GM12864 (cell line): ENCODE data around the gene NPLOC4.

Experiments
- DNase-seq: peaks from one replicate; pipeline ENCODE4 v3.0.0-alpha.2; 2011; ENCODE audit warnings: low read depth
- H3K4me3 ChIP-seq: 2 replicates; pipeline ENCODE4 v1.5.1; 2011; ENCODE audit warnings: mild to moderate bottlenecking, low read depth, low read length, control low read depth
- CTCF ChIP-seq: IDR thresholded peaks from 2 replicates; pipeline ENCODE4 v1.5.1; 2011; ENCODE audit warnings: low read depth, mild to moderate bottlenecking, moderate library complexity, low read length, control low read depth, inconsistent platforms; ENCODE audit errors: missing control alignments

The NPLOC4 gene

GRCh38 chr17:81652906-81653771, 16.2 kb upstream of the NPLOC4 start:
- no peak for TF ChIP-seq CTCF
- DNase-seq, result no peak
- peak overlapping the region; percentile 25 for H3K4me3 ChIP-seq

DNA sequence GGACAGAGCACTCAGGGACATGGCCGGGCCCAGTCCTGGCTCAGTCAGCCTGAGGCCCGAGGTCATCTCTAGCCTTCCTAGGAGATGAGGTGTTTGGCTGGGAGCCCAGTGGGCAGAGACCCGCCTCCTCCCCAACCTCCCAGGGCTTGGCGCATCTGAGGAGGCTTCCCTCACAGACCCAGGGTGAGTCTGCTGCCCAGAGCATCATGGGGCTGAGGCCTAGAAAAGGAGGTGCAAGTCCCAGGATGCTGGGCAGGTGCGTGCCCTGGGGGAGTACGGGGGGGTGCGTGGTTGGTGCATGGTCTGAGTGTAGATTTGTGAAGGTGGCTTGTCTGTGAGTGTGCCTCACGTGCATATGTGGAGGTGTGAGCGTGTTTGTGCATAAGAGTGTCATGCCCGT, 14.8 kb upstream of the NPLOC4 start:
- DNase-seq, result no peak
- H3K4me3 ChIP-seq, result no peak overlapping the region
- no peak for TF ChIP-seq CTCF

DNA sequence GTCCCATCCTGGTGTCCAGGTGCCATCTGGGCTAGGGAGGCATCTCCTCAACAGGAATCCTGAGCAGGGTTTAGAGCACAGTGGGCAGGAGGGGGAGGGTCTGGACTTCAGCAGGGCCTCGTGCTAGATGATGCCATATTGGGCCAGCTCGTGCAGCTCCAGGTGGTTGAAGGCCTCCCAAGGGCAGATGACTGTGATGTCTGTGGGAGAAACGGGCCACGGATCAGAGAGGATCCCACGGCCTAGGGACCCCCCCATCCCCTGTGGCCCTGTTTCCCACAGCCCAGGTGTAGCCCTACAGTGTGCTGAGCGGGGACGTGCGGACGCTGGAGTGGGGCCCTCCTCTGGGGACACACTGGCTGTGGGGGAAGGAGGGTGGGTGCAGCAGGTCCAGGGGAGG, 14.0 kb upstream of the NPLOC4 start:
- TF ChIP-seq CTCF, result no peak
- DNase-seq, result no peak
- H3K4me3 ChIP-seq, result no peak overlapping the region

- no peak overlapping the region for H3K4me3 ChIP-seq
- no peak for TF ChIP-seq CTCF
- DNase-seq, result no peak
Observed at GRCh38 chr17:81648707-81649085, 11.8 kb upstream of the NPLOC4 start.

DNA sequence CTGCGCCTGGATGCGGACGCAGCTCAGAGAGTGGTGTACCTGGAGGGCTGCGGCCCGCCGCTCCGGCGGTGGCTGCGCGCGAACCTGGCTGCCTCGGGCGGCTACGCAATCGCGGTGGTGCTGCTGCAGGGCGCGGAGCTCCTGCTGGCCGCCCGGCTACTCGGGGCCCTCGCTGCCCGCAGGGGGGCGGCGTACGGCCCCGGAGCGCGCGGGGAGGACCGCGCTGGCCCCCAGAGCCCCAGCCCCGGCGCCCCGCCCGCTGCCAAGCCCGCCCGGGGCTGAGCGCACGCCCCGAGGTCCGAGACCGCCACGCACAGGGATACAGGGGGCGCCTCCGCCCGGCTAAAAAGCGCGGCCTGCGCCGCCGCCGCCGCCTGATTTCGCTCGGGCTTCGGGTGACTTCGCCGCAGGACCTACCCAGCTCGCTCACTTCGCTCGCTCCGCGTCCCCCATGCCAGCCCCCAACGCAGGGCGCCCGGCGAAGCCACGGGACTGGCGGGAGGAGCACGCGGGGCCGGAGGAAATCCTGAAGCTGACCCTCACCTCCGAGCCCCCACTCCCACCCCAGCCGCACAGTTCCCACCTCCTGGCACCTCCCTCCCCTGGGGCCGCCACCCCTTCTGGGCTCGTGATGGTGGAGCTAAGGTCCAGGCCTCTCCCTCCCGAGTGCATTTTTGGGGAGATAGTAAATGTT, 11.2 kb upstream of the NPLOC4 start:
- no peak for DNase-seq

GRCh38 chr17:81647640-81648012, 10.7 kb upstream of the NPLOC4 start:
- DNase-seq, result no peak
- TF ChIP-seq CTCF, result no peak
- H3K4me3 ChIP-seq, result no peak overlapping the region

More for the DNA sequence above, 11.2 kb upstream of the NPLOC4 start:
- TF ChIP-seq CTCF, result no peak
- H3K4me3 ChIP-seq, result no peak overlapping the region
